NCI-H774 (cell line): Measurements from ENCODE around the gene MARVELD2.
A peak's percentile ranks its signal among the peaks of the same experiment; 100 is the strongest.
"Not testable (repeated sequence)": the region's sequence is repeated elsewhere in the genome, so short reads cannot be mapped to it uniquely, and the experiment has no call there.

Experiments
- DNase-seq: peaks from one replicate; lab custom pipeline; 2025; lab: John Stamatoyannopoulos, UW

MARVELD2 gene

GRCh38 chr5:69450116-69450515 is 35.2 kb downstream of the MARVELD2 start:
- DNase-seq = no peak

- not testable (repeated sequence) for DNase-seq
Measured at GRCh38 chr5:69450527-69450926, 35.6 kb downstream of the MARVELD2 start.

- peak; percentile 13 for DNase-seq
Measured at GRCh38 chr5:69451941-69452647, 37.2 kb downstream of the MARVELD2 start.

GRCh38 chr5:69453487-69453886 is 38.6 kb downstream of the MARVELD2 start:
- not testable (repeated sequence) for DNase-seq

GRCh38 chr5:69454460-69455249 is 39.7 kb downstream of the MARVELD2 start:
- no peak for DNase-seq

GRCh38 chr5:69455428-69455988 is 40.6 kb downstream of the MARVELD2 start:
- DNase-seq = not testable (repeated sequence)

- no peak for DNase-seq
Measured at GRCh38 chr5:69462170-69462569, 47.3 kb downstream of the MARVELD2 start.

GRCh38 chr5:69466375-69466774 is 51.5 kb downstream of the MARVELD2 start:
- not testable (repeated sequence) for DNase-seq

GRCh38 chr5:69467442-69468225 is 52.7 kb downstream of the MARVELD2 start:
- no peak for DNase-seq

GRCh38 chr5:69468631-69469030 is 53.7 kb downstream of the MARVELD2 start:
- no peak for DNase-seq

GRCh38 chr5:69471516-69471915 is 56.6 kb downstream of the MARVELD2 start:
- not testable (repeated sequence) for DNase-seq

- not testable (repeated sequence) for DNase-seq
Measured at GRCh38 chr5:69472535-69473143, 57.7 kb downstream of the MARVELD2 start.

- DNase-seq = no peak
Measured at GRCh38 chr5:69477170-69477569, 62.3 kb downstream of the MARVELD2 start.

GRCh38 chr5:69478296-69478695 is 63.4 kb downstream of the MARVELD2 start:
- not testable (repeated sequence) for DNase-seq

GRCh38 chr5:69484891-69485290 is 70.0 kb downstream of the MARVELD2 start:
- DNase-seq = no peak

- DNase-seq = no peak
Measured at GRCh38 chr5:69485471-69485870, 70.6 kb downstream of the MARVELD2 start.

GRCh38 chr5:69489246-69489645 is 74.3 kb downstream of the MARVELD2 start:
- no peak for DNase-seq

- DNase-seq = no peak
Measured at GRCh38 chr5:69491027-69491426, 76.1 kb downstream of the MARVELD2 start.

- DNase-seq = no peak
Measured at GRCh38 chr5:69491838-69492390, 77.0 kb downstream of the MARVELD2 start.

GRCh38 chr5:69492391-69492922 is 77.5 kb downstream of the MARVELD2 start, which contains the start of gene OCLN:
Gene OCLN (plus strand): TSS chr5:69492790. CDS start chr5:69504245, 11,455 bp downstream.
- DNase-seq = peak; percentile 90

GRCh38 chr5:69492923-69493395 is 78.0 kb downstream of the MARVELD2 start:
- DNase-seq = no peak
